ENCODE results near the gene TRIAP1.

TRIAP1 gene

GRCh38 chr12:120481022-120481767 is 35.0 kb upstream of the TRIAP1 start:
- Histone ChIP-seq H3K27me3 (ENCODE audit: control insufficient read depth, insufficient read depth, low read length, poor library complexity, severe bottlenecking) (no peaks in the 10 kb centered on the region), H3K4me3 (ENCODE audit: insufficient read depth, low read depth, low read length) (no peak overlapping the region), H3K4me1 (ENCODE audit: control insufficient read depth, insufficient read depth, low read length) (no peaks in the 10 kb centered on the region), H3K9me3 (ENCODE audit: control insufficient read depth, low read length) (no peaks in the 10 kb centered on the region), H3K36me3 (ENCODE audit: control insufficient read depth, insufficient read depth, low read length) (no peaks in the 10 kb centered on the region), H3K27ac (ENCODE audit: insufficient read depth, low read depth, low read length, poor library complexity, severe bottlenecking) (no peak overlapping the region)
- WGBS, 2 experiments, result 96 to 97% methylated on average over 7 to 9 of the region's 9 CpGs

- Histone ChIP-seq H3K36me3 (ENCODE audit: control insufficient read depth, insufficient read depth, low read length) (no peaks in the 10 kb centered on the region), H3K4me1 (ENCODE audit: control insufficient read depth, insufficient read depth, low read length) (no peaks in the 10 kb centered on the region), H3K4me3 (ENCODE audit: insufficient read depth, low read depth, low read length) (no peak overlapping the region), H3K9me3 (ENCODE audit: control insufficient read depth, low read length) (no peaks in the 10 kb centered on the region), H3K27ac (ENCODE audit: insufficient read depth, low read depth, low read length, poor library complexity, severe bottlenecking) (no peak overlapping the region), H3K27me3 (ENCODE audit: control insufficient read depth, insufficient read depth, low read length, poor library complexity, severe bottlenecking) (no peaks in the 10 kb centered on the region)
- WGBS, 2 experiments, result 86 to 98% methylated on average over 1 of the region's 1 CpG
Measured at GRCh38 chr12:120480211-120480610, 34.0 kb upstream of the TRIAP1 start.

GRCh38 chr12:120479458-120479857 is 33.3 kb upstream of the TRIAP1 start:
- Histone ChIP-seq H3K27ac (ENCODE audit: insufficient read depth, low read depth, low read length, poor library complexity, severe bottlenecking) (no peak overlapping the region), H3K4me1 (ENCODE audit: control insufficient read depth, insufficient read depth, low read length) (no peaks in the 10 kb centered on the region), H3K36me3 (ENCODE audit: control insufficient read depth, insufficient read depth, low read length) (no peaks in the 10 kb centered on the region), H3K27me3 (ENCODE audit: control insufficient read depth, insufficient read depth, low read length, poor library complexity, severe bottlenecking) (no peaks in the 10 kb centered on the region), H3K4me3 (ENCODE audit: insufficient read depth, low read depth, low read length) (no peak overlapping the region), H3K9me3 (ENCODE audit: control insufficient read depth, low read length) (no peaks in the 10 kb centered on the region)
- WGBS, 2 experiments, result 77 to 79% methylated on average over 1 of the region's 1 CpG

DNA sequence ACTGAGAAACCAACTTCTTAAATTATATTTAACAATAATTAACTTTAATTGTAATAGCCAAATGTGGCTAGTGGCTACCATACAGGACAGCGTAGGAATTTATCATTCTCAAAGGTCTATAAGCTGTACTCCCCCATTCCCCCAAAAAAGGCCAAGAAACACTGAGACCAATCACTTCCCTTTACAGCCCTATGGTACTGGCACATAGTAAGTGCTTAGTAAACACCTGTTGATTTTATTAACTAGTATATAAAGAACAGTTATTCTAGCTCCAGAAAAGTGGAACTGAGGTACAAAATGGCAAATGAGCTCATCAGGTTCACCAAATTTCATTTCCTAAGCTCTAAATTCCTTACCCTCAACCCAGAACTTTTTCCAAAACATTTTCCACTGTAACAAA is 29.5 kb upstream of the TRIAP1 start:
- H3K4me1 ChIP-seq (ENCODE audit: control insufficient read depth, insufficient read depth, low read length), result no peaks in the 10 kb centered on the region
- 89 to 100% methylated on average over 1 of the region's 1 CpG for WGBS, 2 experiments
- H3K9me3 ChIP-seq (ENCODE audit: control insufficient read depth, low read length), result no peaks in the 10 kb centered on the region
- H3K36me3 ChIP-seq (ENCODE audit: control insufficient read depth, insufficient read depth, low read length), result no peaks in the 10 kb centered on the region
- H3K27me3 ChIP-seq (ENCODE audit: control insufficient read depth, insufficient read depth, low read length, poor library complexity, severe bottlenecking), result no peaks in the 10 kb centered on the region
- H3K27ac ChIP-seq (ENCODE audit: insufficient read depth, low read depth, low read length, poor library complexity, severe bottlenecking), result no peak overlapping the region
- no peak overlapping the region for H3K4me3 ChIP-seq (ENCODE audit: insufficient read depth, low read depth, low read length)

DNA sequence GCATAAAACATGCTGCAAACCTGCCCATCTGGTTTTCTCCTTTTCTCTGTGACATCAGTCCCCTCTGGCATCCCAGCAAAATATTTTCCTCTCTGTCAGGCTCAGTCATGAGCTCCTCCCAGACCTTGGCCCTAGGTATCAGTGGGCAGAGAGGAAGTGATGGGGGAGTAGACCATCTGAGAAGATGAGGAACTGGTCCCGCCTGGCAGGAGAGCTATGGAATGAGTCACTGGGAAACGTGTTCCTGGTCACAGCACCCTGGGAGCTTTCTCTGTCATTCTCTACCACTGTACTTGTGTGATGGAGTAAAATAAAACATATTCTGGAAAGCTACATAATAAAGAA is 28.4 kb upstream of the TRIAP1 start:
- WGBS, 2 experiments, result 47 to 51% methylated on average over 2 of the region's 2 CpGs
- Histone ChIP-seq H3K9me3 (ENCODE audit: control insufficient read depth, low read length) (no peaks in the 10 kb centered on the region), H3K27ac (ENCODE audit: insufficient read depth, low read depth, low read length, poor library complexity, severe bottlenecking) (no peak overlapping the region), H3K4me3 (ENCODE audit: insufficient read depth, low read depth, low read length) (no peak overlapping the region), H3K36me3 (ENCODE audit: control insufficient read depth, insufficient read depth, low read length) (no peaks in the 10 kb centered on the region), H3K27me3 (ENCODE audit: control insufficient read depth, insufficient read depth, low read length, poor library complexity, severe bottlenecking) (no peaks in the 10 kb centered on the region), H3K4me1 (ENCODE audit: control insufficient read depth, insufficient read depth, low read length) (no peaks in the 10 kb centered on the region)

GRCh38 chr12:120473807-120474615 is 27.8 kb upstream of the TRIAP1 start:
- H3K27me3 ChIP-seq (ENCODE audit: control insufficient read depth, insufficient read depth, low read length, poor library complexity, severe bottlenecking), result no peaks in the 10 kb centered on the region
- no peaks in the 10 kb centered on the region for H3K4me1 ChIP-seq (ENCODE audit: control insufficient read depth, insufficient read depth, low read length)
- no peak overlapping the region for H3K27ac ChIP-seq (ENCODE audit: insufficient read depth, low read depth, low read length, poor library complexity, severe bottlenecking)
- WGBS, 2 experiments, result 88 to 92% methylated on average over 6 of the region's 6 CpGs
- H3K4me3 ChIP-seq (ENCODE audit: insufficient read depth, low read depth, low read length), result no peak overlapping the region
- no peaks in the 10 kb centered on the region for H3K9me3 ChIP-seq (ENCODE audit: control insufficient read depth, low read length)
- no peaks in the 10 kb centered on the region for H3K36me3 ChIP-seq (ENCODE audit: control insufficient read depth, insufficient read depth, low read length)

GRCh38 chr12:120472521-120472920 is 26.3 kb upstream of the TRIAP1 start:
- Histone ChIP-seq H3K27me3 (ENCODE audit: control insufficient read depth, insufficient read depth, low read length, poor library complexity, severe bottlenecking) (no peaks in the 10 kb centered on the region), H3K4me1 (ENCODE audit: control insufficient read depth, insufficient read depth, low read length) (peaks cover 4% of the 10 kb centered on the region), H3K4me3 (ENCODE audit: insufficient read depth, low read depth, low read length) (no peak overlapping the region), H3K36me3 (ENCODE audit: control insufficient read depth, insufficient read depth, low read length) (peaks cover 1% of the 10 kb centered on the region), H3K9me3 (ENCODE audit: control insufficient read depth, low read length) (no peaks in the 10 kb centered on the region), H3K27ac (ENCODE audit: insufficient read depth, low read depth, low read length, poor library complexity, severe bottlenecking) (no peak overlapping the region)

GRCh38 chr12:120470150-120470784 is 24.1 kb upstream of the TRIAP1 start:
- H3K9me3 ChIP-seq (ENCODE audit: control insufficient read depth, low read length), result no peaks in the 10 kb centered on the region
- WGBS, 2 experiments, result 69 to 72% methylated on average over 26 of the region's 26 CpGs
- H3K27ac ChIP-seq (ENCODE audit: insufficient read depth, low read depth, low read length, poor library complexity, severe bottlenecking), result no peak overlapping the region
- no peaks in the 10 kb centered on the region for H3K27me3 ChIP-seq (ENCODE audit: control insufficient read depth, insufficient read depth, low read length, poor library complexity, severe bottlenecking)
- H3K4me1 ChIP-seq (ENCODE audit: control insufficient read depth, insufficient read depth, low read length), result peaks cover 12% of the 10 kb centered on the region
- peak overlapping the region; percentile 90 for H3K4me3 ChIP-seq (ENCODE audit: insufficient read depth, low read depth, low read length)
- peaks cover 9% of the 10 kb centered on the region for H3K36me3 ChIP-seq (ENCODE audit: control insufficient read depth, insufficient read depth, low read length)

- peak within 1 kb of the TSS; percentile 90 for H3K4me3 ChIP-seq (ENCODE audit: insufficient read depth, low read depth, low read length)
- no peaks in the 10 kb centered on the region for H3K27me3 ChIP-seq (ENCODE audit: control insufficient read depth, insufficient read depth, low read length, poor library complexity, severe bottlenecking)
- H3K4me1 ChIP-seq (ENCODE audit: control insufficient read depth, insufficient read depth, low read length), result peaks cover 12% of the 10 kb centered on the region
- 0% methylated on average over 88 of the region's 88 CpGs for WGBS, 2 experiments
- peaks cover 16% of the 10 kb centered on the region for H3K36me3 ChIP-seq (ENCODE audit: control insufficient read depth, insufficient read depth, low read length)
- no peaks in the 10 kb centered on the region for H3K9me3 ChIP-seq (ENCODE audit: control insufficient read depth, low read length)
- peak within 1 kb of the TSS; percentile 89 for H3K27ac ChIP-seq (ENCODE audit: insufficient read depth, low read depth, low read length, poor library complexity, severe bottlenecking)
Measured at GRCh38 chr12:120469450-120470149, 23.4 kb upstream of the TRIAP1 start, which contains the start of gene SRSF9. Gene SRSF9 (minus strand): TSS chr12:120469748. CDS start chr12:120469609, 139 bp downstream.
